GM23248 (cell line): ENCODE results near the gene PDILT. TPM values are rescaled to one million over a fixed set of nuclear protein-coding genes. Genes with fewer than 3 reads are reported as not detected.

Source experiments
- DNase-seq: peaks from one replicate; pipeline ENCODE4 v3.0.0-alpha.2; 2015
- H2AFZ ChIP-seq: fragments of 200-600 bp; sonication (generic); 2 replicates; pipeline ENCODE4 v1.6.1; 2016; ENCODE audit warnings: antibody characterized with exemption
- H3F3A ChIP-seq: fragments of 200-600 bp; sonication (generic); 2 replicates; pipeline ENCODE4 v1.6.1; 2016; ENCODE audit warnings: mild to moderate bottlenecking, antibody characterized with exemption, mixed run types; ENCODE audit not compliant: insufficient read depth
- H3K27ac ChIP-seq: fragments of 200-600 bp; sonication (generic); 2 replicates; pipeline ENCODE4 v1.5.1; 2016; ENCODE audit warnings: mild to moderate bottlenecking
- H3K27me3 ChIP-seq: fragments of 200-600 bp; sonication (generic); replicated peaks from 2 replicates; pipeline ENCODE4 v1.6.1; 2016; ENCODE audit warnings: mild to moderate bottlenecking; ENCODE audit not compliant: insufficient read depth
- H3K36me3 ChIP-seq: fragments of 200-600 bp; sonication (generic); 2 replicates; pipeline ENCODE4 v1.6.1; 2016; ENCODE audit warnings: low read depth, mild to moderate bottlenecking
- H3K4me1 ChIP-seq: fragments of 200-600 bp; sonication (generic); 2 replicates; pipeline ENCODE4 v1.6.1; 2016; ENCODE audit warnings: mild to moderate bottlenecking; ENCODE audit not compliant: insufficient read depth
- H3K4me2 ChIP-seq: fragments of 200-600 bp; sonication (generic); one replicate; pipeline ENCODE4 v1.6.1; 2016; ENCODE audit warnings: mild to moderate bottlenecking; ENCODE audit not compliant: unreplicated experiment
- H3K4me3 ChIP-seq: fragments of 200-600 bp; sonication (generic); 2 replicates; pipeline ENCODE4 v1.5.1; 2016; ENCODE audit warnings: mild to moderate bottlenecking
- H3K79me2 ChIP-seq: fragments of 200-600 bp; sonication (generic); 2 replicates; pipeline ENCODE4 v1.6.1; 2016; ENCODE audit warnings: mild to moderate bottlenecking; ENCODE audit not compliant: insufficient read depth
- H3K9ac ChIP-seq: fragments of 200-600 bp; sonication (generic); 2 replicates; pipeline ENCODE4 v1.6.1; 2016; ENCODE audit warnings: mild to moderate bottlenecking
- H3K9me2 ChIP-seq: fragments of 200-600 bp; sonication (generic); 2 replicates; pipeline ENCODE4 v1.6.1; 2016; ENCODE audit warnings: mixed run types, mild to moderate bottlenecking, moderate library complexity; ENCODE audit not compliant: insufficient read depth
- H3K9me3 ChIP-seq: fragments of 200-600 bp; sonication (generic); one replicate; pipeline ENCODE4 v1.6.1; 2017; ENCODE audit warnings: low read depth
- H4K20me1 ChIP-seq: fragments of 200-600 bp; sonication (generic); 2 replicates; pipeline ENCODE4 v1.6.0; 2016; ENCODE audit not compliant: insufficient read depth
- EZH2 ChIP-seq: fragments of 200-600 bp; sonication (generic); IDR thresholded peaks from 2 replicates; pipeline ENCODE4 v1.6.1; 2018; ENCODE audit warnings: antibody characterized with exemption, mild to moderate bottlenecking; ENCODE audit not compliant: insufficient read depth, poor library complexity, severe bottlenecking
- EZH2phosphoT487 ChIP-seq: fragments of 200-600 bp; sonication (generic); IDR thresholded peaks from 2 replicates; pipeline ENCODE4 v1.6.1; 2018; ENCODE audit warnings: antibody characterized with exemption, moderate library complexity, mild to moderate bottlenecking, low read depth; ENCODE audit not compliant: insufficient read depth
- WGBS, 2 experiments: methylation state at CpG; one replicate each; pipeline ENCODE4 v1.1.6; 2015 to 2017; ENCODE audit warnings: low lambda C conversion rate in 2 of 2, low coverage in 1 of 2; ENCODE audit errors: missing lambda C conversion rate in 2 of 2; 5-methylcytosine and 5-hydroxymethylcytosine counted together
- in situ Hi-C: fragments of 300-500 bp; cut with MboI; formaldehyde crosslinking; loops from 2 replicates; pipeline ENCODE4 v1.15.0; 2020
- polyA plus RNA-seq: library from polyadenylated mRNA; unstranded; fragments of >200 nt; fragmentation: Nextera tagmentation; extraction: Ambion mirVana; gene quantifications from 2 replicates; pipeline ENCODE4 v1.2.1, GENCODE V29; 2016
- total RNA-seq: library from RNA; depleted of rRNA; stranded (reverse); fragments of >200 nt; shearing (Covaris generic); gene quantifications from 2 replicates; pipeline ENCODE4 v1.2.3, GENCODE V29; 2014

PDILT gene
- total and polyA plus RNA-seq, 2 experiments from 2014 or later, result not detected

GRCh38 chr16:20397468-20398074, 7.0 kb downstream of the PDILT start:
- WGBS, 2 experiments, result 49% methylated on average over 6 to 7 of the region's 7 CpGs
- no peak for DNase-seq
- H3K9me2 ChIP-seq, result no peaks in the 10 kb centered on the region
- no peak overlapping the region for H3K4me2 ChIP-seq
- H3F3A ChIP-seq, result no peaks in the 10 kb centered on the region
- no peaks in the 10 kb centered on the region for H3K9me3 ChIP-seq
- in situ Hi-C loops, result no loop called here
- TF ChIP-seq EZH2 (no peak), EZH2phosphoT487 (no peak)
- no peak overlapping the region for H3K27ac ChIP-seq
- H3K9ac ChIP-seq, result no peak overlapping the region
- H4K20me1 ChIP-seq, result no peaks in the 10 kb centered on the region
- H3K4me3 ChIP-seq, result no peak overlapping the region
- no peaks in the 10 kb centered on the region for H3K27me3 ChIP-seq
- no peaks in the 10 kb centered on the region for H3K4me1 ChIP-seq
- no peaks in the 10 kb centered on the region for H3K36me3 ChIP-seq
- H3K79me2 ChIP-seq, result no peaks in the 10 kb centered on the region
- no peak overlapping the region for H2AFZ ChIP-seq

GRCh38 chr16:20396846-20397467, 7.6 kb downstream of the PDILT start:
- Histone ChIP-seq H3K9ac (no peak overlapping the region), H3K4me3 (no peak overlapping the region), H3K27me3 (no peaks in the 10 kb centered on the region), H3K9me3 (no peaks in the 10 kb centered on the region), H3F3A (no peaks in the 10 kb centered on the region), H3K4me1 (no peaks in the 10 kb centered on the region), H3K36me3 (no peaks in the 10 kb centered on the region), H3K4me2 (no peak overlapping the region), H3K79me2 (no peaks in the 10 kb centered on the region), H4K20me1 (no peaks in the 10 kb centered on the region), H2AFZ (no peak overlapping the region), H3K27ac (no peak overlapping the region), H3K9me2 (no peaks in the 10 kb centered on the region)
- in situ Hi-C loops, result no loop called here
- TF ChIP-seq EZH2phosphoT487 (no peak), EZH2 (no peak)
- no peak for DNase-seq
- WGBS, 2 experiments, result 71 to 85% methylated on average over 7 of the region's 7 CpGs

- no peak for TF ChIP-seq EZH2phosphoT487
- no peak for TF ChIP-seq EZH2
- no peaks in the 10 kb centered on the region for H3F3A ChIP-seq
- no peak overlapping the region for H3K9ac ChIP-seq
- no peak overlapping the region for H3K4me2 ChIP-seq
- H3K9me3 ChIP-seq, result no peaks in the 10 kb centered on the region
- in situ Hi-C loops, result no loop called here
- H3K79me2 ChIP-seq, result no peaks in the 10 kb centered on the region
- H3K9me2 ChIP-seq, result no peaks in the 10 kb centered on the region
- DNase-seq, result no peak
- H3K4me3 ChIP-seq, result no peak overlapping the region
- H2AFZ ChIP-seq, result no peak overlapping the region
- no peaks in the 10 kb centered on the region for H3K27me3 ChIP-seq
- WGBS, 2 experiments, result 50 to 55% methylated on average over 2 of the region's 2 CpGs
- H3K4me1 ChIP-seq, result no peaks in the 10 kb centered on the region
- no peak overlapping the region for H3K27ac ChIP-seq
- no peaks in the 10 kb centered on the region for H4K20me1 ChIP-seq
- no peaks in the 10 kb centered on the region for H3K36me3 ChIP-seq
These were observed 8.6 kb downstream of the PDILT start for GRCh38 chr16:20395946-20396345.

DNA sequence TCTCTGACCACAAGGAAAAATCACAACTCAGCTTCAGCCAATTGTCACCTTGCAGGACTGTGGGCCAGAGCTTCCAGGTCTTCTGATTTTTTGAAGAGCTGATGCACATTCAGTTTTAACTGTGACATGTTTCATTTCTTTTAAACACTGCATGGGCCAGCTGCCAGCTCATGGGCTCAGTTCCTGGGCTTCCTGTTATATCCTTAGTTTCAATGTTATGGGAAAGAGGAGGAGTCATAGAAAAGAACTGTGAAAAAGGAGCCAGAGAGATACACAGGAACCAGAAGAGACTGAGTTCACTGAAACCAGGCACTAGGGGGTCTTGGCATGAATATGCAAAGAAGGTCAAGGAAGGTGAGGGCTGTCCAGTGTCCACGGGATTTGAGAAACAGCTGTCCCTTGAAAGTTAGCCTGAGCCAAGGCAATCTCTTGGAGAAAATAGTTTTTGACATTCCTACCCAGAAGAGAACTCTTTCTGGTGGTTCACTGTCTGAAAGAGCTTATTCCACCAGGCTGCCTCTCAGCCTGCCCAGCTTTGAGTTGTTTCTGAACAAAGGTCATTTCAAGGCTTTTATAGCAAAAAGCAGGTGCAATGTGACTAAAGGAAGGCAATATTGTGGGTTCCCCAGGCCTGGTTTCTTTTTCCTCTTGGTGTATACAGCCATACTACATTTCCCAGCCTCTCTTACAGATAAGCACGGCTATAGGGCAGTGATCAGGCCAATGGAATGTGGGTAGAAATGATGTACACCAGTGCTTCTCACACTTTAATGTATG, 10.5 kb downstream of the PDILT start:
- H3K79me2 ChIP-seq, result no peaks in the 10 kb centered on the region
- no peak overlapping the region for H2AFZ ChIP-seq
- no peaks in the 10 kb centered on the region for H3F3A ChIP-seq
- no peak for DNase-seq
- no peaks in the 10 kb centered on the region for H3K9me2 ChIP-seq
- H3K4me3 ChIP-seq, result no peak overlapping the region
- H3K27me3 ChIP-seq, result no peaks in the 10 kb centered on the region
- H3K36me3 ChIP-seq, result no peaks in the 10 kb centered on the region
- H3K4me2 ChIP-seq, result no peak overlapping the region
- TF ChIP-seq EZH2phosphoT487, result no peak
- TF ChIP-seq EZH2, result no peak
- no peak overlapping the region for H3K9ac ChIP-seq
- in situ Hi-C loops, result no loop called here
- no peaks in the 10 kb centered on the region for H4K20me1 ChIP-seq
- no peak overlapping the region for H3K27ac ChIP-seq
- no peaks in the 10 kb centered on the region for H3K4me1 ChIP-seq
- WGBS, 2 experiments, result 8 to 13% methylated on average over 2 of the region's 2 CpGs
- no peaks in the 10 kb centered on the region for H3K9me3 ChIP-seq
